NCI-H2227 (cell line): Measurements from ENCODE around the gene TRIM62.

Experiments
- DNase-seq: peaks from one replicate; lab custom pipeline; 2025; ENCODE audit not compliant: unreplicated experiment; lab: John Stamatoyannopoulos, UW

Gene TRIM62

DNA sequence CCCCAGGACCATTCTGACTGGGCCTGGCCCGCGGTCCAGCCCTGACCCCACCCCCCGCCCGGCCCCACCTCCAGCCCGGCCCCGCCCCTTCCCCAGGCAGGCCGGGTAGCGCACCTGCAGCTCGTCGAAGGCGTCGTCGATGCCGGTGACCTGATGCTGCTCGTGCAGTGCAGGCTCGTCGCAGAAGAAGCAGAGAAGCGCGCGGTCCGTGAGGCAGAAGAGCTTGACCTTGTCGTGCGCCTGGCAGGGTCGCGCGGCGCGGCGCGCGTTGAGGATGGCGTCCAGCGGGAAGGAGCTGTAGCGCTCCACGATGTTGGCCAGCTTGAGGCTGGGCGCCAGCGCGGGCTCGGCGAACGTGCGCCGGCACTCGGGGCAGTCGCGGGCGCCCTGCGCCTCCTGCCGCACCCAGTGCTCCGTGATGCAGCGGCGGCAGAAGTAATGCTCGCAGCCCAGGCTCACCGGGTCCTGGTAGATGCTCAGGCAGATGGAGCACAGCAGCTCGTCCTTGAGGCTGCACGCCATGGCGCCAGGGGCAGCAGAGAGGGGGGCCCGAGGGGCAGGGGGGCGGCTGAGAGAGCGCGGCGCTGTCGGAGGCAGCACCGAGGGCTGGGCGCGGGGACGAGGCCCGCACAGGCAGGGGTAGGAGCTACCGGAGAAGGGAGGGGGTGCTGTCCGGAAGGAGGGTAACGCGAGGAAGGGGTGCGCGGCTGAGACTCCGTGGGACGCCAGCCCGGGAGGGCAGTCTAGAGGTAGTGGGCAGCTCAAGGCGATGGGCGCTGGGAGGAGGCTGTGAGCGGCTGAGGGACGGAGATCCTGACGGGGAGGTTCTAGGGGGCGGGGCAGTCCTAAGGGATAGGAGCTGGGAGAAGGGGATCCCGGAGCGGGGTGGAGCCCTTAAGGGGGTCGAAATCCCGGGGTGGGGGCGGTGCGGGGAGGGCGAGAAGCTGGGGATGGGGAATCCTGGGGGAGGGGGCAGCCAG lies 642 bp downstream of the TRIM62 start:
- peak; percentile 94 for DNase-seq

DNA sequence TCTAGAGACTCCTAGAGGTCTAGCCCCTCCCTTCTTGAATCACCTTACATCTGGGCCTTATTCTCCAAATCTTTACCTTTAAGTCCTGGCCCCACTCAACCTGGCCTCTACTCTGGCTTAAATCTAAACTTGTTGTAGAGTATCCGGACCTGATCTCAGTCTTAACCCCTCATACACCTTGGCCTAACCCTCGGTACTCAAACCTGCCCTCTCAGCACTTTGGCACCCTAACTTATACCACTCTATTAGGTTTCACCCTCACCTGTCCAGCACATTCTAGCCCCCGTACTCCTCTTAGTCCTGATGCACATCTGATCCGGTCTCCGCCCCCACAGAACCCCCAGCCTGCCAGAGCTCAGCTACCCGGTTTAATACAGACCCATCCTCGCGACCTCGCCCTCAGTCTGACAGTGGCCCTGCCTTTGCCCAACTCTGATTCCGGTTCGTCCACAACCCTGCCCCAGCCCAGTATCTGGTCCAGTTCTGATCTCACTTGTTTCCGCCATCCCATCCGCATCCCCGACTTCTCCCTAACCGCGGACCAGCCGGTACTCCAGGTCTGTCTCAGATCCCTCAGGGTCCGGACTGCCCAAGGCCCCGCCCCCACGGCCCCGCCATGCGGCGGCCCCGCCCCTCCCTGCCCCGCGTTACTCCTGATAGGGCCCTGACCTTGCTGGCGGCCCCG lies 1.5 kb downstream of the TRIM62 start:
- no peak for DNase-seq

- no peak for DNase-seq
These were observed 2.9 kb downstream of the TRIM62 start for GRCh38 chr1:33178836-33179439.

DNA sequence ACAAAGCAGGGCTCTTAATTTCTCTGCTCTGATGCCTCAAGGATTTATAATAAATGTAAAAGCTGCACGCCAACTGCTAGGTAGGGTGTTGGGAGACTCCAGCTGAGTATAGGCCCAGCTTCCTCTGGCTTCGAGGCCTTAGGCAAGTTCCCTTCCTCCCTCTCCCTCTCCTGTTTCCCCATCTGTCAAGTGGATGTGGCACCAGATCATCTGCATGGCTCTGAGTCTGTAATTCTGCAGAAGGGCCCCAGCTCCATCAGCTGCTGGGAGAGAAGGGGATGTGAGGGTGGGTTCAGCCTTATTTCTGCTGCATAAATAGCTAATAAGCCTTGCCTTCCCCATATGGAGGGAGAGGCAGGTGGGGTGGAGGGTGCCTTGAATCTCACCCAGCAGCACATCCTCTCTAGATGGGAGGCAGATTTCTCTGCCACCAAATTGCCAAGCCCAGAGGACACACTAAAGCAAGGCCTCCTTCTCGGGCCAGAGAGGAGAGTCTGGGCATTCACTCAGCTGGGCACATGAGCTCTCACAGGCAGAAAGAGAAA lies 3.8 kb downstream of the TRIM62 start:
- no peak for DNase-seq

GRCh38 chr1:33176887-33177286 lies 5.0 kb downstream of the TRIM62 start:
- DNase-seq, result no peak

DNA sequence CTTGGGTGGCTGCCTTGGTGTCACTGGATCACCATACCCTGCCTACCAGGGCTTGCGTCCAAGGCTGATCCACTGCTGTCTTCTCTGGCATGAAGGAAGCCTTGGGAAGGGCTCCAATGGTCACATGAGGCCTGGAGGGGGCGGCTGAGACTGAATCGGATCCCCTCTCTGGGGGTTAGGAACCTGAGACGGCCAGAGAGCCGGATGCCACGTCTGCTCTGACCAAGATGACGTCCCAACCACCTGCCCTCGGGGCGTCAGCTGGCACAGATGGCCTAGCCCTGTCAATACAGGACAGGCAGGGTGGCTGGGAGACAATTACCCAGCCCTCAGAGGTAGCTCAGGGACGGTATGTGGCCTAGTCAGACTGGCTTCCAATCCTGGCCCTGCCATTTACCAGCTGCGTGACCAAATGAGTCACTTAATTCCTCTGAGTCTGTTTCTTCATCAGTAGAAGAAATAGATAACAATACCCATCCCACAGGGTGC lies 5.4 kb downstream of the TRIM62 start:
- no peak for DNase-seq

GRCh38 chr1:33175865-33176264 lies 6.0 kb downstream of the TRIM62 start:
- DNase-seq, result no peak

DNA sequence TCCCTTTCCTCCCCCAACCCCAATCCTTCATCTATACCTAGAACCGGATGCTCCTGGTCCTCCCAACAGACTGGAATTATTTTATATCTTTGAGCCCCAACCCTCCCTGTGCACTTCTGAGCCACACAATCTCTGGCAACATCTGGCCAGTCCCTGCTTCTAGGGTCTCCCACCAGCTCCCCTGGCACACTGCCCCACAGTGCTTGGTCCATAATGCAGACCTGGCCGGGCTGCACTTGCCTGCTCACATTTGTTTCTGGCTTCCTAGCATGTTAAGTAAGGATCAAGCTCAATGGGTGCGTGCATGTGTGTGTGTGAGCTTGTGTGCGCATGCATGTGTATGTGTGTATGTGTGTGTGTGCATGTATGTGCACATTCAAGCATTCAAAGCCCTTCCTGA lies 8.8 kb downstream of the TRIM62 start:
- DNase-seq, result no peak

GRCh38 chr1:33171977-33172813 lies 9.6 kb downstream of the TRIM62 start:
- DNase-seq, result no peak

DNA sequence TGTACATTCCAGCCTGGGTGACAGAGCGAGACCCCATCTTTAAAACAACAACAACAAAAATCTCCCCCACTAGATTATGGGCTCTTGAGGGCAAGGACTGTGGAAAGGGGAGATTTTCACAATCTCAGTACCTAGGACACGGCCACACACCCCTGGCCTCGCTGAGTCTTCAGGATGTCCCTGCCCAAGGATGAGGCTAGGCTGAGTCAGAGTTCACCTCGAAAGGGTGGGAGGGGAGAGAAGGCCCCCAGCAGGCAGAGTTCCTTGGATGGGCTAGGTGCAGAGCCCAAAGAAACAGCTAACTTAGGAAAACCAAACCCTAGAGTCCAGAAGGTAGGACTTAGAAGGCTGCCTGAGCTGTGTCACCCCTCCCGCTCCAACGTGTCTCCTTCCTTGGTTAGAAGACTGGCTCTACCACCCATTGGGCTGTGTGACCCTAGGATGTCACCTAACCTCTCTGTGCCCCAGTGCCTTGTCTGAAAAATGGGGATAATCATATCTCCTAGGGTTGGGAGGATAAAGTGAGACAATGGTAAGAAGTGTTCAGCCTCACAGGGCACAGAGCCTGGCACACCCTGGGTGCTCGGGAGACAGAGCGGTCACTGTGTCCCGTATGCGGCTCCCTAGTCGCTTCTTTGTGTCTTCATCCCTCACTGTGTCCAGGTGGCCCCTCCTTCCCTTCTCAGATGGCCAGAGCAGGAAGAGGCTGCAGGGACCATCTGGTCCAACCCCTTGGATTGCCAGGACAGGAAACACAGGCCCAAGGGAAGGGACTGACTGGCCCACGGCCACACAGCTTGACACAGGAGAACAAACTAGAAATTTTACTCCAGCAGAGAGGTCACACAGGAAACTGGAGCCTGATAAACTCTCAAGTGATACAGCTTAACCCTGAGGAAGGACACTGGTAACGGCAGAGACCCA lies 11.2 kb downstream of the TRIM62 start:
- DNase-seq, result no peak

GRCh38 chr1:33169290-33170055 lies 12.4 kb downstream of the TRIM62 start:
- DNase-seq, result peak; percentile 58

DNA sequence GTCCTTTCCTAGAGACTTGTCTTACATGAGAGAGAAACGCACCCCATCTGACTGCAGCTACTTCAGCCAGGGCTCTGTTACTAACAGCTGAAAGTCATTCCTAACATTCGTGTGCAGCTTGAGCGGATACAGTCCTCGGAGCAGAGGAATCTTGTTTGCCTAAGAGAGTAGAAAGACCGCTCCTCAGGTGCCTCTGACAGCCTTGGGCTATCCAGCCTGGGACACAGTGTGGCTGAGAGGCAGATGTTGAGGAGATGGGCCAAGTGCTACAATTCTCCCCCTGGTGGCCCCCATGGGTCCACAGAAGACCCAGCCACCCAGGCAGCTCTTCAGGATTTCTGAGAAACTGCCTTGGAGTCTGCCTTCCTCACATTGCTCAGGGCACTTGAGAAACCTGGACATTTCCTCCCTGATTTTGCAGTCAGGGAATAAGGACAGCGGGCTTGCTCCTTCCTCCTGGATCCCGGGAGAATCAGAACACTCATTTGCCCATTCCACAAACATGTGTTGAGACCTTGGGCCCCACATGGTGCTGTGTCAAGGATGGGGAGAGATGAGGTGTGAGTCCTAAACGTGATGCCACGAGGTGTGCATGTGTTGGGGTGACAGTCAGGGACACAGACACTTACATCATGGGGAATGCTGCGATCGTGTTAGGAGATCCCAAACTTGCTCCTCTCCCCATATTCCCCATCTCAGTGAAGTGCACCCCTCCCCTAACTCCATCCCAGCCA lies 13.1 kb downstream of the TRIM62 start:
- no peak for DNase-seq

DNA sequence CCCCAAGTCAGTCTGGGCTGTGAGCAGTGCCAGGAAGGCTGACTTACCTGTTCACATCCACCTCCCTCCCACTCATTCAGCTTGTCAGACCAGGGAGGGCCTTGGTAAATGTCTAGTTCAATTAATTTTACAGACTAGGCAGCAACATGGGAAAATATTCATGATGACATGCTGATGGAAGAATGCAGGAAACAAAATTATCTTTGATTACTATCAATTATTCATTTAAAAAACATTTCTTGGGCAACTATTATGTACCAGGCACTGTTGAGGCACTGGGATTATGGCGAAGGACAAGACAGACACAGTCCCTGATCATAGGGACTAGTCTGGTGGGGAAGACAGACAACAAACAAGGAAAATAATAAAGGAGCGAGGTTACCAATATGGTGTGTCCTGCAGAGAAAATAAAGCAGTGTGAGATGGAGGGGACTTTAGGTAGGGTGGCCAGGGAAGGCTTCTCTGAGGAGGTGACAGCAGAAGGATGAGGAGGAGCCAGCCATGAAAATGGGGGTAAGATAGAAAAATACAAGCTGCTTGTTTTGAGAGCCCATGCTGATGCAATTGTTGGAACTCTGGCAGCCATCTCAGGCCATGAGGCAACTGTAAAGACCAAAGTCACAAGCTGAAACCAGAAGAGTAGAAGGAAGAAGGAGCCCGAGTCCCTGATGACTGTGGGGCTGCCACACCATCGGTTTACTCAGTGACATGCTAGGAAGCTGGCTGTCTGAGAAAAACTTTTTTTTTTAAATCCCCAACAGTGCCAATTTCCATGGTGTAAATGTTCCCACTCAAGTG lies 14.0 kb downstream of the TRIM62 start:
- no peak for DNase-seq

DNA sequence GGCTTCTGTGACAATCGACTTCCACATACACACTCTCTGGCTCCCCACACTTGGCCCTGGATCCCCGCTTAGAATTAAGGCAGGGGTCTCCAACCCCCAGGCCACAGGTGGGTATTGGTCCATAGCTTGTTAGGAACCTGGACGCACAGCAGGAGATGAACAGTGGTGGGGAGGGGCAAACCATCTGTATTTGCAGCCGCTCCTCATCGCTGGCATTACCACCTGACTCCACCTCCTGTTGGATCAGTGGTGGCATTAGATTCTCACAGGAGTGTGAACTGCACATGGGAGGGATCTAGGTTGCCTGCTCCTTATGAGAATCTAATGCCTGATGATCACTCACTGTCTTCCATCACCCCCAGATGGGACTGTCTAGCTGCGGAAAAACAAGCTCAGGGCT lies 16.0 kb downstream of the TRIM62 start:
- no peak for DNase-seq

GRCh38 chr1:33165209-33165608 lies 16.6 kb downstream of the TRIM62 start:
- DNase-seq, result no peak

DNA sequence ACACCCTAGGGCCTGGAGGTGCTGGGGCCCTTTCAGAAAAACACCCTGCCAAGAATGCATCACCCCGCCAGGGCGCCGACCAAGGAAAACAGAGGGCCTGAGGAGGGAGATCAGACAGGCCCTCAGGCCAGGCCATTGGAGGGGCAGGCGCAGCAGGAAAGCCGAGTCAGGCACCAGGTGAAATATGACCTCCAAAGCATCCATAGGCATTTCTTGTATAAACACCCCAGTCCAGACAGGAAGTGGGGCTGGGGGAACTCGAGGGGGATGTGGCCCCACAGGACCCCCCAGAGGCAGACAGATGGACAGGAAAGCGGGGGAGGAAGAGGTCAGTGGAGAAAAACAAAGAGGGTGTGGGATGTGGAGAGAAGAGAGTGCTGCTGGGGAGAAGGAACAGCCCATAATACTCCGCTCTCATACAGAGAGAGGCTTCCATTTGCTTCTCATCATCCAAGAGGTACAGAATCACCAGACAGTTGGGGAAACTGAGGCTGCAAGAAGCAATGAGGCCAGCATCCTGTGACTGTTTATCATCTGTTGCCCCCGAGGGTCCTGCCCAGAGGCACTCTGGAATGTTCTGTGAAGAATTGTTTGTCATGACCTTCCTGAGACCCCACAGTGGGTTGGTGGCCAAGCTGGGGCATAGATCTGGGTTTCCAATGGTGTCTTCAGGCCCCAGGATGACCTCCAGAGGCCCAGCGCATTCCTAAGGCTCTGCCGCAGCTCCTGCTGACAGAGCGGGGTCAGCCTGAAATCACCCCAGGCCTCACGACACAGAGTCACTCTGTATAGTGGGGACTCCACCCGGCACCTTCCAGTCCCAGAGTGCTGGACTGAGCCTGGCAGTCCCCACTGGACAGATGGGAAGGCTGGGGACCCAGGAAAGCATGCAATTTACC lies 18.0 kb downstream of the TRIM62 start:
- no peak for DNase-seq
